Right cardiac atrium (tissue), 5 donors: ENCODE results near the gene IMPA2. TPM values are rescaled to one million over a fixed set of nuclear protein-coding genes. Genes with fewer than 3 reads are reported as not detected.
A peak's percentile ranks its signal among the peaks of the same experiment; 100 is the strongest.

Experiments
- ATAC-seq, 2 donors: fragments of 200-7000 bp; cut with Tn5 transposase; one replicate each; pipeline versions ENCODE4 v1.8.0 to v1.9.1; 2020; ENCODE audit warnings: moderate library complexity in 2 of 2, mild to moderate bottlenecking in 1 of 2
- DNase-seq, 3 donors: peaks; one replicate each; pipeline ENCODE4 v3.0.0-alpha.2; 2020
- H3K27ac ChIP-seq: one replicate; pipeline ENCODE4 v1.5.1; 2013; ENCODE audit warnings: mild to moderate bottlenecking, low read length, control low read depth, moderate library complexity
- H3K27me3 ChIP-seq: one replicate; pipeline ENCODE4 v1.6.1; 2013; ENCODE audit not compliant: control insufficient read depth, insufficient read depth
- H3K4me1 ChIP-seq: one replicate; pipeline ENCODE4 v1.6.1; 2013; ENCODE audit warnings: low read length; ENCODE audit not compliant: control insufficient read depth, insufficient read depth
- H3K4me3 ChIP-seq: one replicate; pipeline ENCODE4 v1.5.1; 2013; ENCODE audit warnings: low read length, control low read depth
- H3K9me3 ChIP-seq: one replicate; pipeline ENCODE4 v1.6.1; 2013; ENCODE audit warnings: low read length; ENCODE audit not compliant: control insufficient read depth
- WGBS: extraction: QIAGEN DNeasy Blood & Tissue Kit; methylation state at CpG from one replicate; pipeline ENCODE4 v1.1.7; 2013; 5-methylcytosine and 5-hydroxymethylcytosine counted together
- intact Hi-C, 4 donors: fragments of 100-400 bp; cut with DNase I; formaldehyde crosslinking; loops; one replicate each; pipeline versions ENCODE4 v1.11.0 to v1.14.0; 2022 to 2023
- polyA plus RNA-seq: library from polyadenylated mRNA; stranded (reverse); fragments of 200-250 nt; gene quantifications from one replicate; pipeline ENCODE4 v1.2.3, GENCODE V29; 2013
- total RNA-seq, 4 donors: library from RNA; stranded (reverse); fragmentation: NEBNext Ultra II Directional; extraction: Animal tissue kit (Norgen Biotek cat#: 25700); gene quantifications; one replicate each; pipeline ENCODE4 v1.2.1, GENCODE V29; 2021
- donor health status: healthy with polysubstance abuse.
- donor health status: DM: no; HTN: yes; CAD: no.
- donor health status: DM: no; HTN: no; CAD: no.
- donor health status: DM: no; HTN: yes; CAD: no; lungs with severe emphysema.
- donor health status: DM: yes; HTN: yes; CAD: no.

IMPA2 gene
- total and polyA plus RNA-seq, 5 donors: 19.8 to 26.9 (median 21.9) TPM

DNA sequence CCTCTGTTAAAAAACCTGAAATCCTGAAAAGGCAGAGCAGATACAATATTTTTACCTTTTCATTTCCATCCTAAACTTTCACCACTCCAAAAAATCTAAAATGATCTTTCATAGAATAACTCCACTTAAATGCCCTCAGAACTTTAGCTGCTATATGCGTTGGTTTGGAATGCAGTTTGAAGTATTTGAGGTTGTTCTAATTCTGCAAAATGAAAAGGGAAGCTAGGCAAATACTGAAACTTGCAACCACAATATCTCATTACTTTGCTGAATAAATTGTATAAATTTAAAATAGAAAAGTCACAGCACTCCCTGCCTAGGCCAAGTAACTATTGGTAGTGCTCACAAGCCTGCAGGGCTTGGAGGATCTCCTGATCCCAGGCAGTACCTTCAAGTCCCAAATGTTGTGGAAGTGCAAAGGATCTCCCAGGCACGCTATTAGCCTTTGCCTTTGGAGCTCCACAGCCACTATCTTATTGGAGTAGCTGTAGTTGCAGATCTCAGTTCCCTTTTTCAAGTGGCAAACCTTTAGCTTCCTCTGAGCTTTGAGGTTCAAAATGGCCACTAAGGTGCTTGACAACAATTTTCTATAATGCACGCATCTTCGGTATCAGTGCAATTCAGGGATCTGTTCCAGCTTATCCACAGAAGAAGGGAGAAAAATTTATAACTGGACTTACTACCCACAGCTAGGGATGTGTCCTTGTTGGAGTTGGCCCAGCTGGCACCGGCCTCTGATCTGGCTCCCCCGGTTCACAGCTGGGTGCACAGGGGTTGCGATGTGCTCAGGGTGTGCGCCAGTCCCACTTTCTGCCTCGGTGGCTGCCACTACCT, 68.9 kb downstream of the IMPA2 start:
- ATAC-seq (no peak), DNase-seq (no peak)
- WGBS: 70% methylated on average over 9 of the region's 9 CpGs
- intact Hi-C loops: no loop called here
- no peaks in the 10 kb centered on the region for H3K9me3 ChIP-seq
- H3K27ac ChIP-seq: no peak overlapping the region
- no peaks in the 10 kb centered on the region for H3K4me1 ChIP-seq
- no peak overlapping the region for H3K4me3 ChIP-seq
- H3K27me3 ChIP-seq: no peaks in the 10 kb centered on the region

DNA sequence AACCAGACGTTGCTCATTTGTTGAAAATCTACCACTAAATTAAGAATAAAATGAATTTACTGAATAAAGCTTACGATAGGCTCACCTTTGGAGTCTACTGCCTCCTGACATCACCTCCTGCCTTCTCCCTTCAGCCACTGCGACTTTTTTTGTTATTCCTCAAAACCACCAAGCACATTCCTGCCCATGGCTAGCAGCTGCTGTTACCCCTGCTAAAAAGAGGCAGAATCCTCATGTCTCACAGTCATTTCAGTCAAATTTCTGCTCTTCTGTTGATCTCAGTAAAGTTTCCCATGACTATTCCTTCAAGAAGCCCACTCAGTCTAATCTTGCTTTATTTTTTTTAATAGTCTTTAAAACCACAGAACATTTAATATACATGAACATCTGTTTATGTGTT, 71.6 kb downstream of the IMPA2 start:
- no peaks in the 10 kb centered on the region for H3K27me3 ChIP-seq
- H3K27ac ChIP-seq: no peak overlapping the region
- WGBS: 77% methylated on average over 3 of the region's 3 CpGs
- ATAC-seq (no peak), DNase-seq (no peak)
- H3K4me1 ChIP-seq: no peaks in the 10 kb centered on the region
- intact Hi-C loops: no loop called here
- no peak overlapping the region for H3K4me3 ChIP-seq
- no peaks in the 10 kb centered on the region for H3K9me3 ChIP-seq

GRCh38 chr18:12053289-12053688, 72.0 kb downstream of the IMPA2 start:
- H3K4me3 ChIP-seq: no peak overlapping the region
- H3K27me3 ChIP-seq: no peaks in the 10 kb centered on the region
- H3K9me3 ChIP-seq: no peaks in the 10 kb centered on the region
- intact Hi-C loops: no loop called here
- no peaks in the 10 kb centered on the region for H3K4me1 ChIP-seq
- no peak overlapping the region for H3K27ac ChIP-seq
- ATAC-seq (no peak), DNase-seq (no peak)
- 41% methylated on average over 2 of the region's 2 CpGs for WGBS

- Histone ChIP-seq H3K9me3 (no peaks in the 10 kb centered on the region), H3K4me3 (no peak overlapping the region), H3K4me1 (no peaks in the 10 kb centered on the region), H3K27me3 (no peaks in the 10 kb centered on the region), H3K27ac (no peak overlapping the region)
- intact Hi-C loops: no loop called here
- 70% methylated on average over 14 of the region's 14 CpGs for WGBS
- no peak for ATAC-seq
- DNase-seq: no peak
These were observed 75.0 kb downstream of the IMPA2 start for GRCh38 chr18:12056034-12056883.

DNA sequence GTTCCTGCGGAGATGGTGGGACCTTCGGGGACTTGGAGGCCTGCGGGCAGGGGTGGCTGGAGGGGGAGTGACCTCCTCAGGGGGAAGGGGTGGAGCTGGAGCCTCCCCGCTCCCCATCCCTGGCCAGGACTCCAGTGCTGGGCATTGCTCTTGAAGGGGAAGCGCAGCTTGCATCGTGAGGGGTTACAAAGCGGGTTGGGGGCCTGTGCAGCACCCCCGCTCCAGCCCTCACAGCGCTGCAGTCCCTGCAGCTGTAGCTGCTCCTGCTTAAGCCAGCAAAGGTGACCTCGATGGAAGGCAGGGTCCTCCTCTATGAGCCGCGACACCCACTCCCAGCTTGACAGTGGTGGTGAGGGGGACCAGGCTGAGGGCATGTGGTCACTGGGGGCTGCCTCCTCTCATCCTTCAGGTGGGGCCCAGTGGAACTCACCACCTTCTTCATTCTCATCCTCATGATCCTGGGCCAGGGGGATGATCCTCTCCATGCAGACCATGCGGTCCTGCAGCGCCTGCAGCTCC, 75.6 kb downstream of the IMPA2 start:
- H3K9me3 ChIP-seq: no peaks in the 10 kb centered on the region
- DNase-seq: no peak
- H3K4me3 ChIP-seq: no peak overlapping the region
- H3K4me1 ChIP-seq: no peaks in the 10 kb centered on the region
- H3K27me3 ChIP-seq: no peaks in the 10 kb centered on the region
- H3K27ac ChIP-seq: no peak overlapping the region
- intact Hi-C loops: no loop called here
- 80% methylated on average over 14 of the region's 14 CpGs for WGBS
- ATAC-seq: peak; percentile 26 to 34

GRCh38 chr18:12057419-12058039, 76.2 kb downstream of the IMPA2 start:
- intact Hi-C loops: no loop called here
- no peaks in the 10 kb centered on the region for H3K4me1 ChIP-seq
- WGBS: 76% methylated on average over 14 of the region's 14 CpGs

DNA sequence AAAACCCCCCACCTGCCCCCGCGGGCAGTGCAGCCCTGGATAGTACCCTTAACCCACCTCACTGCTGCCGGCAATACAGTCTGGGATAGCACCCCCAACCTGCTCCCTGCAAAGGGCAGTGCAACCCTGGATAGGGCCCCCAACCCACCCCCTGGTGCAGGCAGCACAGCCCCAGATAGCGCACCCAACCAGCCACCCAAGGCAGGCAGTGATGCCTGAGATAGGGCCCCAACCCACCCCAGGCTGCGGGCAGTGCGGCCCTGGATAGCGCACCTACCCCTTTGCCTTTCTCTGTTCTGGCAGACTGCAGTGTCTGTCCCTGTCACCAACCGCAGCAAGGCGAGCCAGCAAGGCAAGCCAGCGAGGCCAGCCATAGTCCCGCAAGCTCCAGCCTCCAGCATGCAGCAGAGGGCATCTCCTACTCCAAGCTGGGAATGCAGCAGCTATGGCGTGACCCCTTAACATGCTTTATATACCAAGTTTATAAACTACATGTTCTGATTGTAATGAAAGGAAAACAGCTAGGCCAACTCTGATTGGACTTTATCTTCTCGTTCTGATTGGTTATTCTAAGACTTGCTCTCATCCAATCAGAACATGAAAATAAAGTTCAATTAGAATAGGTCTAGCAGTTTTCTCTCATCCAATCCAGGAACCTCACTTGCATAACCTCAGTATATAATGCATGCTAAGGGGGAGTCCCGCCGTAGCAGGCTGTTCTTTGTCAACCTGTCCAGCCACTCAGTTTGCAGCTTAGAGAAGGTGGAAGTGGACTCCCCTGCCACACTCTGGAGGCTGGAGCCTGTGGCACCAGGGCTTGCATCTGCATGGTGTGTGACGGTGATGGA, 78.3 kb downstream of the IMPA2 start:
- WGBS: 87% methylated on average over 16 of the region's 16 CpGs
- H3K4me3 ChIP-seq: no peak overlapping the region
- no peak for ATAC-seq
- intact Hi-C loops: no loop called here
- H3K4me1 ChIP-seq: no peaks in the 10 kb centered on the region
- H3K9me3 ChIP-seq: no peaks in the 10 kb centered on the region
- H3K27me3 ChIP-seq: no peaks in the 10 kb centered on the region
- no peak for DNase-seq
- no peak overlapping the region for H3K27ac ChIP-seq

More at GRCh38 chr18:12057419-12058039, 76.2 kb downstream of the IMPA2 start:
- no peaks in the 10 kb centered on the region for H3K9me3 ChIP-seq
- H3K27ac ChIP-seq: no peak overlapping the region
- ATAC-seq: no peak
- no peak overlapping the region for H3K4me3 ChIP-seq
- H3K27me3 ChIP-seq: no peaks in the 10 kb centered on the region
- no peak for DNase-seq

- intact Hi-C loops: no loop called here
- Histone ChIP-seq H3K27me3 (no peaks in the 10 kb centered on the region), H3K4me1 (no peaks in the 10 kb centered on the region), H3K9me3 (no peaks in the 10 kb centered on the region), H3K27ac (no peak overlapping the region), H3K4me3 (no peak overlapping the region)
- no peak for DNase-seq
- ATAC-seq: no peak
- 80% methylated on average over 20 of the region's 20 CpGs for WGBS
These were observed 79.0 kb downstream of the IMPA2 start for GRCh38 chr18:12060182-12060870.

- H3K4me3 ChIP-seq: no peak overlapping the region
- no peak for ATAC-seq
- H3K4me1 ChIP-seq: no peaks in the 10 kb centered on the region
- DNase-seq: no peak
- H3K27me3 ChIP-seq: no peaks in the 10 kb centered on the region
- H3K9me3 ChIP-seq: no peaks in the 10 kb centered on the region
- 82% methylated on average over 14 of the region's 14 CpGs for WGBS
- no peak overlapping the region for H3K27ac ChIP-seq
- intact Hi-C loops: no loop called here
These were observed 80.4 kb downstream of the IMPA2 start for GRCh38 chr18:12061685-12062084.

GRCh38 chr18:12062974-12063373, 81.7 kb downstream of the IMPA2 start:
- H3K27me3 ChIP-seq: no peaks in the 10 kb centered on the region
- 64% methylated on average over 4 of the region's 4 CpGs for WGBS
- H3K27ac ChIP-seq: no peak overlapping the region
- intact Hi-C loops: no loop called here
- no peak overlapping the region for H3K4me3 ChIP-seq
- H3K9me3 ChIP-seq: no peaks in the 10 kb centered on the region
- no peaks in the 10 kb centered on the region for H3K4me1 ChIP-seq
- ATAC-seq (no peak), DNase-seq (no peak)
